GM18505 (cell line): ENCODE data around the gene RFX2.

Experiments
- ATAC-seq: cut with Tn5 transposase; IDR thresholded peaks from one replicate; pipeline ENCODE4 v1.9.1; 2021; ENCODE audit not compliant: unreplicated experiment
- POLR2A ChIP-seq: IDR thresholded peaks from 4 replicates; pipeline ENCODE4 v1.6.1; 2011; ENCODE audit warnings: borderline replicate concordance; ENCODE audit not compliant: insufficient read depth, insufficient read length; ENCODE audit errors: extremely low read depth

RFX2 gene

GRCh38 chr19:6065685-6066374 lies 44.5 kb downstream of the RFX2 start:
- ATAC-seq: no peak
- no peak for TF ChIP-seq POLR2A

DNA sequence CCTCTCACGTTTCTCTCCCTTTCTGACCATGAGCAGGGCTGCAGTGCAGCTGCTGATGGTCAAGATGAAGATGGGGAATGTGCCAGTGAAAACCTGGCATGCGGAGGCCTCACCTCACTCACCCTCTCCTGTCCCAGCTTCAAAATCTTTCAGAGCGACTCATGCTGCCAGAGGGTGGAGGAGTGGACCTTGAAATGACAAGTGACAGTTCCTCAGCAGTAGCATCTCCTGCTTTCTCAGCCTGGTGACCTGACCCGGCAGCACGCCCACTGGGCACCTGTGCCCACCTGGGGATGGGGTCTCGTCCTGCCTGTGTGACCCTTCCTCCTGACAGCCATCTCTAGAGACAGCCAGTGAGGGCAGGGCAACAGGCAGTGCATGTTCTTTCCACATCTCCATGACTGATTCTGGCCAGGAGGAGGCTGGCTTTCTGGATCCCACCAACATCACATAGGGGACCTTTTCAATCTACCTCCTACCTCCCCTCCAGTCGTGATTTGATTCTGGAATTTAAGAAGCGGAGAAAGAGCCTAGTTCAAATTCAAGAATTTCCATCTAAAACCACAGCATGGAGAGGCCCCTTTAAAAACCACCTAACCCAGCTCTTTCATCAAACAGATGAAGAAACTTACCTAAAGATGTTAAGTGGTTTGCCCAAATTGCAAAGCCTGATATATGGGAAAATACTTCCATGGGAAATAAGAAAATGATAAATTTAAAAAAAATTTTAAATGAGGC lies 45.8 kb downstream of the RFX2 start:
- no peak for ATAC-seq
- TF ChIP-seq POLR2A: no peak

- TF ChIP-seq POLR2A: no peak
- ATAC-seq: no peak
These were observed 46.5 kb downstream of the RFX2 start for GRCh38 chr19:6063576-6064335.

- TF ChIP-seq POLR2A: no peak
- no peak for ATAC-seq
These were observed 47.2 kb downstream of the RFX2 start for GRCh38 chr19:6062961-6063575.

- no peak for TF ChIP-seq POLR2A
- no peak for ATAC-seq
These were observed 48.0 kb downstream of the RFX2 start for GRCh38 chr19:6062274-6062673.

DNA sequence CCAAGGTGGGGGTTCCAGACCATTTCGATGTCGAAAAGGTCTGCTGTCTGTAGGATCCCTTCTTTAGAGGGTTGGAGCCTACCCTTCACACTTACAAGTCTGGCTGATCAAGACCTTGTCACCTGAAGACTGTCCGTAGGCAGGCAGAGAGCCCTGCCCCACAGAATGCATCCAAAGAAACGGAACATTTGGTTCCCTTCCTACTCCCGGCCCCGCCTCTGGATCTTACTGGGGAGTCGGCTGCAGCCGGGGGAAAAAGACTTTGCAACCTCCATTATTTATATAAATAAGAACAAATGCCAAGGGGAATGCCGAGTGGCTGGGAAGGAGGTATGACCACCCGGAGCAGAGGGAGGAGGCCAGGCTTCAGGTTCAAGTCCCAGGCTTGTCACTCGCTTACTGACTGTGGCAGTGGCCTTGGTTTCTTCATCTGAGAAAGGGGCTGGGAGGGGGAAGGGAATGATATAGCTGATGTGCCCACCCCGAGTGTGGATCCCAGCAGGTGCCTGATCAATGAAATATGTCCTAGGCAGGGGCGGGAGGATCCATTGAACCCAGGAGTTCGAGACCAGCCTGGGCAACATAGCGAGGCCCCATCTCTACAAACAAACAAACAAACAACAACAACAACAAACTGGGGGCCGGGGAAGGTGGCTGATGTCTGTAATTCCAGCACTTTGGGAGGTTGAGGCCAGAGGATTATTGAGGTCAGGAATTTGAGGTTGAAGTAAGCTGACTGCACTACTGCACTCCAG lies 48.7 kb downstream of the RFX2 start:
- TF ChIP-seq POLR2A: no peak
- ATAC-seq: no peak

DNA sequence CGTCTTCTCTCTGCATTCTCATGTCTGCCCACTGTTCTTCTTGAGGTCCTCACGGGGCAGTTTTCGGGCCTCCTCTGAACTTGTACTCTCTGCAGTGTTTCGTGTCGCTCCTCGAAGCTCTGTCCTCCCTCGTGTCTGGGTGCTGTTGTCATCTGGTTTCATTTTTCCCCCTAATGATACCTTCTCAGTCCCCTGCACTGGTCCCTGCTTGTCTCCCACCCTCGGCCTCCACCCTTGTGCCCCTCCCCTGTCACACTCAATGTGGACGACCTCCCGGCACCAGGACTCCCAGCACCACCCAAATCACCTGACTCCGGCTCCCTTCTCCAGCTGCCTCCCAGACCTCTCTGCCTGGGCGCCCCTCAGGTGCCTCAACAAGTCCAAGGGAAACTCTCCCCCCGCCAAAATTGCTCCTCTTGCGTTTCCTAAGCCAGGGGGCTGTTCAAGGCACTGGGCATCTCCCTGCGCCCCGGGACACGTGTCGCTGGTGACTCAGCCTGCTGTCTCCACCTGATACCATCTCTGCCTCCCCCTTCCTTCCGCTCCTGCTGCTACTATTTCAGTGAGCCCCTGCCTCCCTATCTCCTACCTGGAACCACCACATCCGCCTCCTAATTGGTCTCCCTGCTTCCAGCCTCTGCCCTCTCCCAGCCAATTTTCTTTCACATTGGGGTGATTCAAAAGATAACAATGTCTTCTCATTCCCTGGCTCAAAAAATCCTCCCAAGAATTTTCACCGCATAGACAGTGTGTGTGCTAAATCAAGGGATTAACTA lies 49.5 kb downstream of the RFX2 start:
- ATAC-seq: no peak
- no peak for TF ChIP-seq POLR2A

GRCh38 chr19:6059988-6060599 lies 50.2 kb downstream of the RFX2 start:
- no peak for TF ChIP-seq POLR2A
- ATAC-seq: no peak

- ATAC-seq: no peak
- TF ChIP-seq POLR2A: no peak
These were observed 50.8 kb downstream of the RFX2 start for GRCh38 chr19:6059396-6059947.

DNA sequence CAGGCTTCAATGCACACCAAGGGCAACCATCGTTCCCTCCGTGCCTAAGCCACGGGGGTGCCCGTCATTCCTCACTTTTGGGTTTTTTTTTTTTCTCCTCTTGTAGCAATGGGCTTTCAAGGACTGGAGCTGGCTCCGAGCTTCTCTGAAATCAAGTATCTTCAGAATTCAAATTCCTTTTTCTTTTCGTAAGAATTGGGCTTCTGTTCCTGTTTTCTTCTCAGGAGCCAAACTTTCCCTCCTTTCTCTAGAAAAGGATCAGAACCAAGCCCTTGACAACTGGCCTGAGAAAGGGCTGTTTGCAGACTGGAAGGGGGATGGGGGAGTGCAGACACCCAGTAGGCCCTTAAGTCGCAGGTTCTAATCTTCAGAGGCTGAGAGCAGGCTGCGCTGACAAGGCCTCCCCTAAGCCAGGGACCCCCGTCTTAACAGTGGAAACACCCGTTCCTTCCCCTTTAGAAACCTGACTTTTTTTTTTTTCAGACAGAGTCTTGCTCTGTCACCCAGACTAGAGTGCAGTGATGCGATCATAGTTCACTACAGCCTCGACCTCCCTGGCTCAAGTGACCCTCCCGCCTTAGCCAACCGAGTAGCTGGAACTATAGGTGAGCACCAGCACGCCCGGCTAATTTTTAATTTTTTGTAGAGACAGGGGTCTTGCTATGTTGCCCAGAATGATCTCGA lies 51.6 kb downstream of the RFX2 start:
- TF ChIP-seq POLR2A: no peak
- ATAC-seq: no peak
